SK-N-SH treated with all-trans-retinoic acid at 6 μM for 48 hours (cell line): ENCODE data around the gene FER.
"Not testable (repeated sequence)": the region's sequence is repeated elsewhere in the genome, so short reads cannot be mapped to it uniquely, and the experiment has no call there.

ENCODE experiments used
- ATAC-seq: fragments of 200-7000 bp; cut with Tn5 transposase; 3 replicates; pipeline ENCODE4 v1.9.1; 2020; ENCODE audit warnings: mild to moderate bottlenecking, moderate library complexity
- ARNTL ChIP-seq: fragments of 450-650 bp; formaldehyde crosslinking; IDR thresholded peaks from 2 replicates; pipeline ENCODE4 v1.5.0; 2020; ENCODE audit warnings: low read depth, mild to moderate bottlenecking, moderate library complexity, borderline replicate concordance
- BACH2 ChIP-seq: fragments of 250-450 bp; sonication (Bioruptor Pico); IDR thresholded peaks from 2 replicates; pipeline ENCODE4 v1.9.0; 2021; ENCODE audit warnings: mild to moderate bottlenecking, borderline replicate concordance
- CSDC2 ChIP-seq: fragments of 250-450 bp; sonication (Bioruptor Pico); IDR thresholded peaks from 2 replicates; pipeline ENCODE4 v1.5.0; 2020; ENCODE audit warnings: mild to moderate bottlenecking, moderate library complexity
- ESRRG ChIP-seq: fragments of 250-450 bp; sonication (Bioruptor Pico); IDR thresholded peaks from 2 replicates; pipeline ENCODE4 v1.6.1; 2021; ENCODE audit warnings: mild to moderate bottlenecking
- GLIS3 ChIP-seq: fragments of 250-450 bp; sonication (Bioruptor Pico); IDR thresholded peaks from 2 replicates; pipeline ENCODE4 v1.5.0; 2020; ENCODE audit warnings: mild to moderate bottlenecking, moderate library complexity
- ISL1 ChIP-seq: fragments of 250-450 bp; sonication (Bioruptor Pico); IDR thresholded peaks from 2 replicates; pipeline ENCODE4 v2.1.2; 2022; ENCODE audit warnings: mild to moderate bottlenecking, moderate library complexity
- OSR1 ChIP-seq: fragments of 250-450 bp; sonication (Bioruptor Pico); IDR thresholded peaks from 2 replicates; pipeline ENCODE4 v1.8.0; 2022; ENCODE audit warnings: moderate library complexity, mild to moderate bottlenecking, inconsistent platforms
- RARB ChIP-seq: fragments of 250-450 bp; sonication (Bioruptor Pico); IDR thresholded peaks from 2 replicates; pipeline ENCODE4 v1.8.0; 2021; ENCODE audit warnings: mild to moderate bottlenecking, moderate library complexity
- SNAI2 ChIP-seq: fragments of 250-450 bp; sonication (Bioruptor Pico); IDR thresholded peaks from 2 replicates; pipeline ENCODE4 v1.5.0; 2020; ENCODE audit warnings: mild to moderate bottlenecking, moderate library complexity
- TCF4 ChIP-seq: fragments of 250-450 bp; sonication (Bioruptor Pico); IDR thresholded peaks from 2 replicates; pipeline ENCODE4 v1.8.0; 2021; ENCODE audit warnings: mild to moderate bottlenecking, moderate library complexity, borderline replicate concordance
- TOX ChIP-seq: fragments of 250-450 bp; sonication (Bioruptor Pico); IDR thresholded peaks from 2 replicates; pipeline ENCODE4 v1.8.0; 2021; ENCODE audit warnings: mild to moderate bottlenecking, moderate library complexity, borderline replicate concordance
- ZC3H10 ChIP-seq: fragments of 250-450 bp; sonication (Bioruptor Pico); IDR thresholded peaks from 2 replicates; pipeline ENCODE4 v1.5.1; 2021; ENCODE audit warnings: mild to moderate bottlenecking, moderate library complexity
- ZFP3 ChIP-seq: fragments of 250-450 bp; sonication (Bioruptor Pico); IDR thresholded peaks from 2 replicates; pipeline ENCODE4 v1.5.0; 2020; ENCODE audit warnings: mild to moderate bottlenecking, moderate library complexity
- ZFP30 ChIP-seq: fragments of 450-650 bp; formaldehyde crosslinking; IDR thresholded peaks from 2 replicates; pipeline ENCODE4 v1.5.0; 2022; ENCODE audit warnings: mild to moderate bottlenecking, moderate library complexity
- ZNF565 ChIP-seq: fragments of 450-650 bp; formaldehyde crosslinking; conservative IDR thresholded peaks from 2 replicates; pipeline ENCODE4 v1.5.0; 2020; ENCODE audit warnings: low read depth, mild to moderate bottlenecking, moderate library complexity
- ZNF70 ChIP-seq: fragments of 450-650 bp; formaldehyde crosslinking; IDR thresholded peaks from 2 replicates; pipeline ENCODE4 v1.5.0; 2020; ENCODE audit warnings: mild to moderate bottlenecking, moderate library complexity
- TF ChIP-seq, protein P1 (sequence below): fragments of 250-450 bp; sonication (Bioruptor Pico); IDR thresholded peaks from 2 replicates; pipeline ENCODE4 v1.5.0; 2020; ENCODE audit warnings: mild to moderate bottlenecking, moderate library complexity
- TF ChIP-seq, protein P2 (sequence below): fragments of 250-450 bp; sonication (Bioruptor Pico); IDR thresholded peaks from 2 replicates; pipeline ENCODE4 v1.5.1; 2021; ENCODE audit warnings: mild to moderate bottlenecking, moderate library complexity
- TF ChIP-seq, protein P3 (sequence below): fragments of 250-450 bp; sonication (Bioruptor Pico); IDR thresholded peaks from 2 replicates; pipeline ENCODE4 v1.8.0; 2020; ENCODE audit warnings: mild to moderate bottlenecking, moderate library complexity, borderline replicate concordance
- TF ChIP-seq, protein P4 (sequence below): fragments of 250-450 bp; sonication (Bioruptor Pico); IDR thresholded peaks from 2 replicates; pipeline ENCODE4 v1.5.1; 2020; ENCODE audit warnings: low read depth, mild to moderate bottlenecking, moderate library complexity

The FER gene

DNA sequence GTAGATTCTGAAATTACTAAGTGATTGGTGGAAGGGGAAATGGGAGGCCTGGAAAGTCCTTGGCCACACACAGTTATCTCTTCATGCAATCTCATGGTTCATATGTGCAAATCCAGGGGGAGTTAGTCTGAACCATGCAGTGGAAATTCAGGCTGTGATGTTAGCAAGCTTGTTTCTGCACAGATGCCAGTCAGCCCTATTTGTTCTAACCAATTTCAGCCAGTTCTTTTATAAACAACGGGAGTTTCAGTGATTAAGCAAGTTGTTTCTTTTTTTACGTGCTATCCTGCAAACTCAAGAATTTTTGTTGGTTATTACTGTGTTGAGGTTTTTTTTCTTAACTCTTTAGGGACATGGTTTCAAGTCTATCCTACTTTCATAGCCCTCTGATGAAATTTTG, 298.0 kb downstream of the FER start (continued):
- TF ChIP-seq, protein P1, sequence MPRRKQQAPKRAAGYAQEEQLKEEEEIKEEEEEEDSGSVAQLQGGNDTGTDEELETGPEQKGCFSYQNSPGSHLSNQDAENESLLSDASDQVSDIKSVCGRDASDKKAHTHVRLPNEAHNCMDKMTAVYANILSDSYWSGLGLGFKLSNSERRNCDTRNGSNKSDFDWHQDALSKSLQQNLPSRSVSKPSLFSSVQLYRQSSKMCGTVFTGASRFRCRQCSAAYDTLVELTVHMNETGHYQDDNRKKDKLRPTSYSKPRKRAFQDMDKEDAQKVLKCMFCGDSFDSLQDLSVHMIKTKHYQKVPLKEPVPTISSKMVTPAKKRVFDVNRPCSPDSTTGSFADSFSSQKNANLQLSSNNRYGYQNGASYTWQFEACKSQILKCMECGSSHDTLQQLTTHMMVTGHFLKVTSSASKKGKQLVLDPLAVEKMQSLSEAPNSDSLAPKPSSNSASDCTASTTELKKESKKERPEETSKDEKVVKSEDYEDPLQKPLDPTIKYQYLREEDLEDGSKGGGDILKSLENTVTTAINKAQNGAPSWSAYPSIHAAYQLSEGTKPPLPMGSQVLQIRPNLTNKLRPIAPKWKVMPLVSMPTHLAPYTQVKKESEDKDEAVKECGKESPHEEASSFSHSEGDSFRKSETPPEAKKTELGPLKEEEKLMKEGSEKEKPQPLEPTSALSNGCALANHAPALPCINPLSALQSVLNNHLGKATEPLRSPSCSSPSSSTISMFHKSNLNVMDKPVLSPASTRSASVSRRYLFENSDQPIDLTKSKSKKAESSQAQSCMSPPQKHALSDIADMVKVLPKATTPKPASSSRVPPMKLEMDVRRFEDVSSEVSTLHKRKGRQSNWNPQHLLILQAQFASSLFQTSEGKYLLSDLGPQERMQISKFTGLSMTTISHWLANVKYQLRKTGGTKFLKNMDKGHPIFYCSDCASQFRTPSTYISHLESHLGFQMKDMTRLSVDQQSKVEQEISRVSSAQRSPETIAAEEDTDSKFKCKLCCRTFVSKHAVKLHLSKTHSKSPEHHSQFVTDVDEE (CRISPR knock-in tag): no peak
- no peak for TF ChIP-seq ARNTL

DNA sequence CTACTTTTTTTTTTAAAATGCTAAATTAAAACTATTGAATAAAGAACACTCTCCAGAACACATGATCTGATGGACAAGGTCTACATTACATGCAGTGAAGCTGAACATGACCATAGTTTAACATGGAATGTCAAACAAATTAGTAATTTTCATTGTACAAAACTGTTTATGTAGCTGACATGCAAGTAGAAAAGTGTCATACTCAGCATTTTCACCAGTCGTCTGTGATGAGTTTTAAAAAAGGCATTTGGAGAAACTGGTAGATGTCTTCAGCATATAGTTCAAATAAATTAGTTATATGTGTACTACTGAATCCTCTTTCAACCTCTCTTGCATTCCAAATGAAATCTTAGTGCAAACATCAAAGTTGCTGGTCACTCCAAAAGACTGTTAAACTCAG, 301.9 kb downstream of the FER start:
- no peak for TF ChIP-seq GLIS3 (CRISPR knock-in tag)
- no peak for TF ChIP-seq TCF4 (CRISPR knock-in tag)
- no peak for TF ChIP-seq ISL1 (CRISPR knock-in tag)
- no peak for TF ChIP-seq SNAI2 (CRISPR knock-in tag)
- no peak for TF ChIP-seq ZNF70 (CRISPR knock-in tag)
- TF ChIP-seq, protein P1 (CRISPR knock-in tag): no peak
- TF ChIP-seq, protein P2, sequence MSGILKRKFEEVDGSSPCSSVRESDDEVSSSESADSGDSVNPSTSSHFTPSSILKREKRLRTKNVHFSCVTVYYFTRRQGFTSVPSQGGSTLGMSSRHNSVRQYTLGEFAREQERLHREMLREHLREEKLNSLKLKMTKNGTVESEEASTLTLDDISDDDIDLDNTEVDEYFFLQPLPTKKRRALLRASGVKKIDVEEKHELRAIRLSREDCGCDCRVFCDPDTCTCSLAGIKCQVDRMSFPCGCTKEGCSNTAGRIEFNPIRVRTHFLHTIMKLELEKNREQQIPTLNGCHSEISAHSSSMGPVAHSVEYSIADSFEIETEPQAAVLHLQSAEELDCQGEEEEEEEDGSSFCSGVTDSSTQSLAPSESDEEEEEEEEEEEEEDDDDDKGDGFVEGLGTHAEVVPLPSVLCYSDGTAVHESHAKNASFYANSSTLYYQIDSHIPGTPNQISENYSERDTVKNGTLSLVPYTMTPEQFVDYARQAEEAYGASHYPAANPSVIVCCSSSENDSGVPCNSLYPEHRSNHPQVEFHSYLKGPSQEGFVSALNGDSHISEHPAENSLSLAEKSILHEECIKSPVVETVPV (CRISPR knock-in tag): no peak
- TF ChIP-seq BACH2: no peak
- TF ChIP-seq TOX: no peak
- no peak for TF ChIP-seq ARNTL
- ATAC-seq: no peak

DNA sequence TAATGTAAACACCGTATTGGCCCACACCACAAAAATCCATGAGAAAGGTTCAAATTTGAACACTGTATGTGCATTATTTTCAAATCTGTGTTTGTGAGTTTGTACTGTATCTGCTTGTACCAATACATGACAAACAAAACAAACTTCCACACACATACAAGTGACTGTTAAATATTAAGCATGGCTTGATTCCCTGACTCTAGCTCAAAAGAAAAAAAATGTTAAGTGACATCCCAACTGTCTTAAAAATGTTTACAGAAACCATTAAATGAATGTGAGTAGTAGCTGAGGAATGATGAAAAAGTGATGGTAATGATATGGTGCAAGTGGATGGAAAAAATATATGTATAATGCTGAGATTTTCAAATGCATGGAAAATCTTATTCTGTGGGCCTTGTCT, 302.6 kb downstream of the FER start:
- ATAC-seq: not testable (repeated sequence)

DNA sequence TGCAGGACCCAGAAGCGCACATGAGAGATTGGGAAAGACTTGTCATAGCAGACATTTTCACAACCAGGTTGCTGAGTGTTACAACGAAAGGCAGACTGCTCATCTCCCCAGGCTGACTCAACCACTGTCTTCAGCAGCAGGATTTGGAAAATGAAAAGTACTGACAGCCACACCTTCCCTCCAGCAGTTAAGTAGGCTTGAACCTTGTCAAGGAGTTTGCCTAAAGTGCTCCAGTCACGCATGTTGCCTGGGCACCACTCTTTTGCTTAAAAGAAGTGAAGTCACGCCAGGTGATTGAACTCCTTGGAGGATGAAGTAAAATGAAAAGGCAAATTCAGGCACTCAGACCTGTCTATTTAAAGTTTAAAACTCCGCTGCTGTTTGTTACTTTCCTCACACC, 304.5 kb downstream of the FER start:
- not testable (repeated sequence) for ATAC-seq

DNA sequence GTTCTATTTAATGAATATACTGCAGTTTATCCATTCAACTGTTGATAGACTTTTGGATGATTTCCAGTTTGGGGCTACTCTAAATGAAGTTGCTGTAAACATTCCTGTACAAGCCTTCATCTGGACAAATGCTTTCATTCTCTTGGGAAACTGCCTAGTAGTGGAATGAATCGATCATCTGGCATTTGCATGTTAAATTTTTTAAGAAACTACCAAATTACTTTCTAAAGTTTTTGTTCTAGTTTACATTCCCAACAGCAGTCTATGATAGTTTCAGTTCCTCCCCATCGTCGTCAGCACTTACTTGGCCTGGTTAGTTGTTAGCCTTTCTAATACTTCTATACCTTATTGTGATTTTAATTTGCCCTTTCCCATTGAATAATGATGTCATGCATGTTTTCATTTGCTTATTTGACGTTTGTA, 306.3 kb downstream of the FER start:
- ATAC-seq: peak; percentile 55; the same call in 2 of the 3 replicates
- TF ChIP-seq ZNF70 (CRISPR knock-in tag) (no peak), OSR1 (CRISPR knock-in tag) (no peak)
- TF ChIP-seq, all 23 proteins: peak for 0

DNA sequence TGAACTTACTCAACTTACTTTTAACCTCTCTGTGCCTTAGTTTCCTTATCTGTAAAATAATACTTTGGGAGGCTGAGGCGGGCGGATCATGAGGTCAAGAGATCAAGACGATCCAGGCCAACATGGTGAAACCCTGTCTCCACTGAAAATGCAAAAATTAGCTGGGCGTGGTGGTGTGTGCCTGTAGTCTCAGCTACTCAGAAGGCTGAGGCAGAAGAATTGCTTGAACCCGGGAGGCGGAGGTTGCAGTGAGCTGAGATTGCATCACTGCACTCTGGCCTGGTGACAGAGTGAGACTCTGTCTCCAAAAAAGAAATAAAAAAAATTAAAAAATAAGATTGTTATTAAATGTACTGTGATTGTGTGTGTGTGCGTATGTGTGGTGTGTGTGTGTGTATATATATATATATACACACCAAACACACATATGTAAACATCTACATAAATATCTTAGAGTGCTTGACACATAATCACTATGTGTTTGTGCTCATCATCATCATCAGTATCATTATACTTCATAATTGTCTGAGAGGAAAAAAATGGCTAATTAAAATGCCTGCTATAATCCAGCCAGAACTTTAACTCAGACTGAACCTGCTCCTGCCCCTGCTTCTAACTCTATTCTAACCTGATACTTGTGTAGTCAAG, 312.8 kb downstream of the FER start:
- no peak for ATAC-seq
- TF ChIP-seq, protein P2 (CRISPR knock-in tag): no peak
- TF ChIP-seq ZFP30 (CRISPR knock-in tag): no peak
- TF ChIP-seq, protein P3, sequence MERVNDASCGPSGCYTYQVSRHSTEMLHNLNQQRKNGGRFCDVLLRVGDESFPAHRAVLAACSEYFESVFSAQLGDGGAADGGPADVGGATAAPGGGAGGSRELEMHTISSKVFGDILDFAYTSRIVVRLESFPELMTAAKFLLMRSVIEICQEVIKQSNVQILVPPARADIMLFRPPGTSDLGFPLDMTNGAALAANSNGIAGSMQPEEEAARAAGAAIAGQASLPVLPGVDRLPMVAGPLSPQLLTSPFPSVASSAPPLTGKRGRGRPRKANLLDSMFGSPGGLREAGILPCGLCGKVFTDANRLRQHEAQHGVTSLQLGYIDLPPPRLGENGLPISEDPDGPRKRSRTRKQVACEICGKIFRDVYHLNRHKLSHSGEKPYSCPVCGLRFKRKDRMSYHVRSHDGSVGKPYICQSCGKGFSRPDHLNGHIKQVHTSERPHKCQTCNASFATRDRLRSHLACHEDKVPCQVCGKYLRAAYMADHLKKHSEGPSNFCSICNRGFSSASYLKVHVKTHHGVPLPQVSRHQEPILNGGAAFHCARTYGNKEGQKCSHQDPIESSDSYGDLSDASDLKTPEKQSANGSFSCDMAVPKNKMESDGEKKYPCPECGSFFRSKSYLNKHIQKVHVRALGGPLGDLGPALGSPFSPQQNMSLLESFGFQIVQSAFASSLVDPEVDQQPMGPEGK (CRISPR knock-in tag): no peak
- no peak for TF ChIP-seq CSDC2 (CRISPR knock-in tag)
- TF ChIP-seq, protein P4, sequence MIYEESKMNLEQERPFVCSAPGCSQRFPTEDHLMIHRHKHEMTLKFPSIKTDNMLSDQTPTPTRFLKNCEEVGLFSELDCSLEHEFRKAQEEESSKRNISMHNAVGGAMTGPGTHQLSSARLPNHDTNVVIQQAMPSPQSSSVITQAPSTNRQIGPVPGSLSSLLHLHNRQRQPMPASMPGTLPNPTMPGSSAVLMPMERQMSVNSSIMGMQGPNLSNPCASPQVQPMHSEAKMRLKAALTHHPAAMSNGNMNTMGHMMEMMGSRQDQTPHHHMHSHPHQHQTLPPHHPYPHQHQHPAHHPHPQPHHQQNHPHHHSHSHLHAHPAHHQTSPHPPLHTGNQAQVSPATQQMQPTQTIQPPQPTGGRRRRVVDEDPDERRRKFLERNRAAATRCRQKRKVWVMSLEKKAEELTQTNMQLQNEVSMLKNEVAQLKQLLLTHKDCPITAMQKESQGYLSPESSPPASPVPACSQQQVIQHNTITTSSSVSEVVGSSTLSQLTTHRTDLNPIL (CRISPR knock-in tag): no peak
- no peak for TF ChIP-seq ZC3H10
- TF ChIP-seq ZNF565 (CRISPR knock-in tag): no peak
- TF ChIP-seq RARB (CRISPR knock-in tag): no peak
- TF ChIP-seq BACH2: no peak
- no peak for TF ChIP-seq ESRRG
- no peak for TF ChIP-seq ISL1 (CRISPR knock-in tag)
- TF ChIP-seq ZFP3: no peak
- no peak for TF ChIP-seq TOX
- no peak for TF ChIP-seq OSR1 (CRISPR knock-in tag)
